ENCODE measurements around the gene PLCB2. TPM values are rescaled to one million over a fixed set of nuclear protein-coding genes. Genes with fewer than 3 reads are reported as not detected.

PLCB2 gene
- total RNA-seq, 2 experiments from 2014 or later, result 65.3 to 70.7 TPM

GRCh38 chr15:40331026-40331425, 23.3 kb upstream of the PLCB2 start:
- POLR2A ChIA-PET, result no interaction called here
- intact Hi-C loops (cut with micrococcal nuclease), result no loop called here

GRCh38 chr15:40330368-40330836, 22.7 kb upstream of the PLCB2 start:
- Mint-ChIP-seq H3K4me3 (no peak overlapping the region), H3K9me3 (no peaks in the 10 kb centered on the region), H3K36me3 (no peaks in the 10 kb centered on the region), H3K4me1 (ENCODE audit: low read depth) (peaks cover 12% of the 10 kb centered on the region), H3K27me3 (no peaks in the 10 kb centered on the region), H3K27ac (no peak overlapping the region)
- CTCF ChIA-PET, result interaction anchor here (1.2 to 3.7 kb wide), 4 partner anchors 10 to 51 kb away, joined by 3 to 21 read pairs (median 10); no protein-coding TSS in a partner anchor
- intact Hi-C loops (cut with micrococcal nuclease), result no loop called here
- POLR2A ChIA-PET, result no interaction called here
- no peak for DNase-seq

More at GRCh38 chr15:40331026-40331425, 23.3 kb upstream of the PLCB2 start:
- Mint-ChIP-seq H3K4me1 (ENCODE audit: low read depth) (peaks cover 8% of the 10 kb centered on the region), H3K4me3 (no peak overlapping the region), H3K36me3 (no peaks in the 10 kb centered on the region), H3K27ac (no peak overlapping the region), H3K9me3 (no peaks in the 10 kb centered on the region), H3K27me3 (no peaks in the 10 kb centered on the region)
- no peak for DNase-seq
- CTCF ChIA-PET, result interaction anchor here (1.2 to 2.5 kb wide), 3 partner anchors 10 to 22 kb away, joined by 3 to 9 read pairs (median 7); no protein-coding TSS in a partner anchor

DNA sequence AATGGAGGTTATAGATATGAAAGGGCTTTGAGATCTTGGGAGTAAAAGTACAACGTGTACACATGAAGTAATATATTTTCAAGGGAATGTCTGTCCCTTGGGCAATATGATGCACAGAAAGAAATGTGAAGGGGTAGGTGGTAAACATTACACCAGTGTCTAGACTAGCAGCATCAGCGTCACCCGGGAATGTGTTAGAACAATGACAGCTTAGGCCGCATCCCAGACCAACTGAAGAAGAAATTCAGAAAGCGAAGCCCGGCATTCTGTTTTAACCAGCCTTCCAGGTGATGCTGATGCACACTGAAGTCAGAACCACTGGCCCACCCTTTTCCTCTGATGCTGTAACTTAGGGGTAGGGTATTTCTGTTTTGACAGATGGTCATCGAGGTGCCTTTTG, 22.1 kb upstream of the PLCB2 start:
- ChIA-PET POLR2A (no interaction called here), CTCF (interaction anchor here (2.5 to 5.6 kb wide), 4 partner anchors 9 to 50 kb away, joined by 9 to 111 read pairs (median 16); partner anchors contain the start of gene CCDC9B)
- Mint-ChIP-seq H3K4me1 (ENCODE audit: low read depth) (peaks cover 17% of the 10 kb centered on the region), H3K36me3 (no peaks in the 10 kb centered on the region), H3K27ac (no peak overlapping the region), H3K4me3 (no peak overlapping the region), H3K27me3 (no peaks in the 10 kb centered on the region), H3K9me3 (no peaks in the 10 kb centered on the region)
- intact Hi-C loops (cut with micrococcal nuclease), result no loop called here
- no peak for DNase-seq

DNA sequence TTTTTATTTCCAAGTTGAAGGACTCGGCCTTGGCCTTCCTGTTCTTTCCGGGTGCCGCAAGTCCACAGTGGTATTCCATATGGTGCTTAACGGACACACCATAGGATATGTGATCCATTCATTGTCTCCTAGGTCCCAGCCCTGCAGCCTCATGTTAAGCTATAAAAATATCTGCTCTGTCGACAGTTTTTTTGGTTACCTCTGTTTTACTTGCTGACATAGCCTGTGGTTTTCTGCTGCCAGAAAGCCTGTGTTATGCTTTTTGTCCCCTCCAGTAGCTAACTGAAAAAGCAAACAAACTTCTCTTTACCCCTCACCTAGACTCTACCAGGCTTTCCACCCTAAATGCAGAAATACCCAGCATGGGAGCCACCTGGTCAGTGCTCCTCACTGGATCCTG, 21.0 kb upstream of the PLCB2 start:
- DNase-seq, result no peak
- Mint-ChIP-seq H3K4me3 (no peak overlapping the region), H3K9me3 (no peaks in the 10 kb centered on the region), H3K27ac (no peak overlapping the region), H3K4me1 (ENCODE audit: low read depth) (peaks cover 14% of the 10 kb centered on the region), H3K27me3 (no peaks in the 10 kb centered on the region), H3K36me3 (no peaks in the 10 kb centered on the region)
- intact Hi-C loops (cut with micrococcal nuclease), result no loop called here
- ChIA-PET CTCF (interaction anchor here (0.6 to 5.6 kb wide), 7 partner anchors 9 to 54 kb away, joined by 3 to 111 read pairs (median 21); partner anchors contain the start of genes CCDC9B and PLCB2), POLR2A (no interaction called here)

- Mint-ChIP-seq H3K4me1 (ENCODE audit: low read depth) (peaks cover 12% of the 10 kb centered on the region), H3K27ac (no peak overlapping the region), H3K4me3 (no peak overlapping the region), H3K9me3 (no peaks in the 10 kb centered on the region), H3K36me3 (no peaks in the 10 kb centered on the region), H3K27me3 (no peaks in the 10 kb centered on the region)
- DNase-seq, result no peak
- ChIA-PET CTCF (interaction anchor here (1.8 to 5.6 kb wide), 6 partner anchors 8 to 53 kb away, joined by 7 to 111 read pairs (median 26); partner anchors contain the start of genes CCDC9B and PLCB2), POLR2A (no interaction called here)
- intact Hi-C loops (cut with micrococcal nuclease), result no loop called here
Observed at GRCh38 chr15:40328176-40328575, 20.4 kb upstream of the PLCB2 start.

- DNase-seq, result no peak
- ChIA-PET CTCF (interaction anchor here (1.0 to 5.6 kb wide), 10 partner anchors 10 to 110 kb away, joined by 3 to 111 read pairs (median 6); partner anchors contain the start of genes CCDC9B and PLCB2), POLR2A (interaction anchor here (1.5 kb wide), 1 partner anchor 11 kb away, joined by 5 read pairs; no protein-coding TSS in a partner anchor)
- Mint-ChIP-seq H3K27ac (no peak overlapping the region), H3K4me3 (no peak overlapping the region), H3K27me3 (no peaks in the 10 kb centered on the region), H3K36me3 (no peaks in the 10 kb centered on the region), H3K4me1 (ENCODE audit: low read depth) (peaks cover 14% of the 10 kb centered on the region), H3K9me3 (no peaks in the 10 kb centered on the region)
- intact Hi-C loops (cut with micrococcal nuclease), result no loop called here
Observed at GRCh38 chr15:40327457-40327856, 19.7 kb upstream of the PLCB2 start.

DNA sequence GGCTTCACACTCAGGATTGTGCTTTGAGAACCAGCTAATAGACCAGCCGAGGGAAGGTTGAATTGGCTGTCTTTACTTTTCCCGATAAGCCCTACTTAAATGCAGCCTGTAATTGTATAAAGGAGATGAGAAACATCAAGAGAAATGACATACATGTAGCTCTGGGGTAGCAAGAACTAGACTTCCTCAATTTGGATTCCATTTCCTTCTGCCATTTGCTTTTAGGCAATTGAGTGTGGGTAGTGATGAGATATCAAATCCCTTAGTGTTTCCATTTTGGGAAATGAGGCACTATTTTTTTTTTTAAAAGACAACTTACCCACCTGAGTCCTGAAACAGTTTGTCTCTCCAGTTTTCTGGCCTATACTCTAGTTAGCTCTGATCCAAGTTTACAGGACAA, 18.0 kb upstream of the PLCB2 start:
- H3K9me3 Mint-ChIP-seq, result no peaks in the 10 kb centered on the region
- peaks cover 18% of the 10 kb centered on the region for H3K4me1 Mint-ChIP-seq (ENCODE audit: low read depth)
- H3K4me3 Mint-ChIP-seq, result no peak overlapping the region
- CTCF ChIA-PET, result interaction anchor here (0.9 to 5.6 kb wide), 6 partner anchors 9 to 51 kb away, joined by 3 to 111 read pairs (median 22); partner anchors contain the start of genes CCDC9B and PLCB2
- H3K27me3 Mint-ChIP-seq, result no peaks in the 10 kb centered on the region
- POLR2A ChIA-PET, result no interaction called here
- intact Hi-C loops (cut with micrococcal nuclease), result no loop called here
- no peaks in the 10 kb centered on the region for H3K36me3 Mint-ChIP-seq
- DNase-seq, result no peak
- no peak overlapping the region for H3K27ac Mint-ChIP-seq

DNA sequence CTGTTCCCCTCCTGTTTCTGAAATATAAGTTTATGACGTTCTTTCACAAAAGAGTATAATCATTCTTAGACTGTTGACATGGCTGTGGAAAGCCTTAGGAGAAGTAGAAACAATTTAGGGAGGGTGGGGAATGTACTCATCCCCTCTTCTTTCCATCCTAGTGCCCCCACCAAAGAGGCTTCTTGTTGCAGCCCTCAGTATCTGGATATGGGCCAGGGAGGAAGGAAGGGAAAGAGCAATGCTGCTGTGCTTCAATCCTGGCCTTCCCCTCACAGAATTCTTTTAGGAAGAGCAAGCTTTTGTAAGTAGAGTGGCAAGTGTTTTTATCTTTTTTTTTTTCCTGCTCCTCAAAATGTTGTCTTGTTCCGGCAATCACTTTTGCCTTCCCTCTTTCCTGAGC, 17.5 kb upstream of the PLCB2 start:
- POLR2A ChIA-PET, result interaction anchor here (0.9 kb wide), 1 partner anchor 69 kb away, joined by 3 read pairs; no protein-coding TSS in a partner anchor
- no peak for DNase-seq
- no peaks in the 10 kb centered on the region for H3K9me3 Mint-ChIP-seq

DNA sequence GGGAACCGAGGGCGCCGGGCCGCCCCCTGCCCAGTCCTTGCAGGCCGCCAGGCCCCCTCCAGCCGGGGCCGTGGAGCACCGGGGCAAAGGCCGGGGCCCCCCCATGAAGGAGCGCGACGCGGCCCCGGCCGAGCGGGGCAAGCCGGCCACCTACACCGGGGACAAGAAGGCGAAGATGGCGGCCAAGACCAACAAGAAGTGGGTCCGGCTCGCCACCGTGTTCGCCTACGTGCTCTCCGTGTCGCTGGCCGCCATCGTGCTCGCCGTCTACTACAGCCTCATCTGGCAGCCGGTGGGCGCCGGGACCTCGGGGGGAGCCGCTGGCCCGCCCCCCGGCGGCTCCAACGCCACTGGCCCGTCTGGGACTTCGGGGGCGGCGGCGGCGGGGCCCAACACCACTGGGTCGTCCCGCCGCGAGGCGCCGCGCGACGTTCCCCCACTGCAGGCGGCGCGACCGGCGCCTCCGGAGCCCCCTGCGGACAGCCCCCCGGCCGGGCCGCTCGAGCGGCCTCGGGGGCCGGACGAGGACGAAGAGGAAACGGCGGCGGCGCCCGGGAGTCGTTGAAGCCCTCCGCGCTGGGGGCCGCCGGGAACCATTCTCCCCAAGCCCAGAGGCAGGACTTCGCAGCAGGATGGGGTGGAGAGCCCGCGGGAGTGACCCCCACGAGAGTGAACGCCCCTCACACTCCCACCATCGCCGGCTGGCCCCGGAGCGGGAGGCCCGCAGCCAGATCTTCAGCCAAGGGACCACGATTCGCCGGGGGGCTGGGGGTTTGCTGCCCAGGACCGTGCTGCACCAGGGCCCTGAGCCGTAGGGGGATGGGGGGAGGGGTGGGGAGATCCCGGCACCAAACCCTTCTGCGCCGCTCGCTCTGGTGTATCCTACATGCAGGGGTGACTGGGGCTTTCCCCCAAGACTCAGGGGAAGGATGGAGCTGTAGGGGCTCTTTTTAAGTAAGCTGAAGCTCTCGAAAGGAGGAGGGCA, 16.5 kb upstream of the PLCB2 start:
- H3K4me1 Mint-ChIP-seq (ENCODE audit: low read depth), result peaks cover 18% of the 10 kb centered on the region
- DNase-seq, result peak; percentile 35
- POLR2A ChIA-PET, result interaction anchor here (0.9 to 2.8 kb wide), 2 partner anchors 17 to 68 kb away, joined by 3 to 13 read pairs; partner anchors contain the start of gene PLCB2
- intact Hi-C loops (cut with micrococcal nuclease), result loop anchor here (1.0 to 5.0 kb wide), 3 partner anchors 16 to 42 kb away; partner anchors contain the start of genes ANKRD63 and DISP2
- no peak overlapping the region for H3K27ac Mint-ChIP-seq
- no peaks in the 10 kb centered on the region for H3K27me3 Mint-ChIP-seq
- no peaks in the 10 kb centered on the region for H3K9me3 Mint-ChIP-seq
- CTCF ChIA-PET, result interaction anchor here (0.7 to 23.9 kb wide), 9 partner anchors 10 to 285 kb away, joined by 3 to 500 read pairs (median 32); partner anchors contain the start of genes CCDC9B and PLCB2
- peak overlapping the region; percentile 65 for H3K4me3 Mint-ChIP-seq
- no peaks in the 10 kb centered on the region for H3K36me3 Mint-ChIP-seq

More for the DNA sequence above, 17.5 kb upstream of the PLCB2 start:
- Mint-ChIP-seq H3K36me3 (no peaks in the 10 kb centered on the region), H3K27ac (no peak overlapping the region), H3K4me1 (ENCODE audit: low read depth) (peaks cover 18% of the 10 kb centered on the region), H3K27me3 (no peaks in the 10 kb centered on the region), H3K4me3 (no peak overlapping the region)
- CTCF ChIA-PET, result interaction anchor here (0.9 to 5.6 kb wide), 6 partner anchors 9 to 51 kb away, joined by 3 to 111 read pairs (median 22); partner anchors contain the start of genes CCDC9B and PLCB2
- intact Hi-C loops (cut with micrococcal nuclease), result no loop called here

GRCh38 chr15:40323239-40323952, 15.7 kb upstream of the PLCB2 start, which contains the start of gene INAFM2:
TSS of gene INAFM2 (plus strand) at chr15:40323692. CDS start at chr15:40324056, 364 bp downstream.
- Mint-ChIP-seq H3K4me3 (peak within 1 kb of the TSS; percentile 65), H3K9me3 (no peaks in the 10 kb centered on the region), H3K27me3 (no peaks in the 10 kb centered on the region), H3K27ac (no peak within 1 kb of the TSS), H3K4me1 (ENCODE audit: low read depth) (peaks cover 18% of the 10 kb centered on the region), H3K36me3 (no peaks in the 10 kb centered on the region)
- CTCF ChIA-PET, result interaction anchor here (0.6 to 23.9 kb wide), 16 partner anchors 9 to 645 kb away, joined by 3 to 500 read pairs (median 5); partner anchors contain the start of genes ANKRD63, CCDC9B, IVD and PLCB2
- peak; percentile 88 for DNase-seq
- intact Hi-C loops (cut with micrococcal nuclease), result loop anchor here (1.0 to 5.0 kb wide), 3 partner anchors 15 to 41 kb away; partner anchors contain the start of genes ANKRD63 and DISP2
- POLR2A ChIA-PET, result interaction anchor here (0.6 to 2.8 kb wide), 5 partner anchors 11 to 276 kb away, joined by 3 to 13 read pairs (median 4); partner anchors contain the start of genes IVD and PLCB2
